ENCODE results near the gene FEM1B. TPM values are rescaled to one million over a fixed set of nuclear protein-coding genes. Genes with fewer than 3 reads are reported as not detected.

The FEM1B gene
- total RNA-seq, 2 donors from 2014 or later = 40.3 to 43.7 TPM

DNA sequence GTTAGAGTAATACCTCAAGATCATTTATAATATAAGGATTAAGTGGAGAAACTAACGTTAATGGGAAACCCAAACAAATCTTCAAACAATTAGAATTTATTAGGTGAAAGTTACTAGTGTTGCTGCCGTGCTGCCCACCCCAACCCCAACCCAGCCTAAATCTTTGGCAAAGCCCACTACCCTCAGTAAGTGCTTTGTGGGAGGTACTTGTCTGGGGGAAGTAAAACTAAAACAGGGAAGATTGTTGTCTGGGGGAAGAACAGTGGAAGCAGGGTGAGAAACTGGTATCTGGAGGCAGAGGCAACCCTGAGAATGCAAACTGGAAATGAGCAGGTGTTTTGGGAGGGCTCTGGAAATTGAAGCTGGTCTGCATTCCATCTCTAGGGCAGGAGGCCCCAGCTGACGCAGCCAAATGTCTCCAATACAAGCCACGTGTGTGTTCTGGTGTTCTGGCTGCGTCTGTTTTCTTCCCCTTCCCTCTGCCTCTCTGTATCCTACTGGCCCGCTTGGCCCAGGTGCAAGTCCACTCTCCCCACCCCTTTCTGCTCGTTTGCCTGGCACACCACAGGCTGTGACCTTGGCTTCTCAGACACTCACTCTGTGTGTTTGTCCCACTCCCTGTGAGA, 32.7 kb downstream of the FEM1B start:
- Mint-ChIP-seq H3K9me3 (no peaks in the 10 kb centered on the region), H3K27ac (no peak overlapping the region), H3K36me3 (no peaks in the 10 kb centered on the region)
- ATAC-seq = no peak
- peak in 1 of 2 donors; percentile 20 for DNase-seq (ENCODE audit: low spot score in 2 of 2)

GRCh38 chr15:68310804-68311463, 33.4 kb downstream of the FEM1B start:
- DNase-seq (ENCODE audit: low spot score in 2 of 2) (peak in 1 of 2 donors; percentile 42), ATAC-seq (no peak)
- H3K27ac Mint-ChIP-seq = no peak overlapping the region

DNA sequence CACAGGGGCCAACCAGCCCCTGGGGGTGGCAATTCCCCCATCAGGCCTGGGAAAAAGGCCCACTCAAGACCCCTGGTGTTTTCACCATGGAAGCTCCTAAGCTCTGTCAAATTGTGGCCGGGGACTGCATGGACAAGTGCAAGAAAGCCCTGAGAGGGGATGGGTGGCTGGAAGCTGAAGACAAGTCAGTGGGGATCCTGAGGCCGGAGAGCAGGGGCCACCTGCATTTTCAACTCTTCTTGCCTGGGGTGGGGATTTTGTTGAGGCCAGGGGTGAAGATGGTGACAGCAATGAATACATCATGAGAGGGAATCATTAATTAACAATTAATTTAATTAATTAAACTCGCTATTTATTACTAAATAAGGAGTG, 33.9 kb downstream of the FEM1B start:
- Mint-ChIP-seq H3K27ac (no peak overlapping the region), H3K9me3 (no peaks in the 10 kb centered on the region), H3K36me3 (no peaks in the 10 kb centered on the region)
- DNase-seq (ENCODE audit: low spot score in 2 of 2) (no peak), ATAC-seq (no peak)

More at GRCh38 chr15:68310804-68311463, 33.4 kb downstream of the FEM1B start:
- no peaks in the 10 kb centered on the region for H3K9me3 Mint-ChIP-seq
- H3K36me3 Mint-ChIP-seq = no peaks in the 10 kb centered on the region

GRCh38 chr15:68311859-68312557, 34.5 kb downstream of the FEM1B start:
- H3K9me3 Mint-ChIP-seq = no peaks in the 10 kb centered on the region
- no peak overlapping the region for H3K27ac Mint-ChIP-seq
- no peaks in the 10 kb centered on the region for H3K36me3 Mint-ChIP-seq
- DNase-seq (ENCODE audit: low spot score in 2 of 2) = peak in 1 of 2 donors; percentile 41
- ATAC-seq = no peak

- DNase-seq (ENCODE audit: low spot score in 2 of 2) (peak in 1 of 2 donors; percentile 33), ATAC-seq (no peak)
- no peaks in the 10 kb centered on the region for H3K9me3 Mint-ChIP-seq
- no peak overlapping the region for H3K27ac Mint-ChIP-seq
- H3K36me3 Mint-ChIP-seq = no peaks in the 10 kb centered on the region
Observed at GRCh38 chr15:68312701-68313204, 35.2 kb downstream of the FEM1B start.

DNA sequence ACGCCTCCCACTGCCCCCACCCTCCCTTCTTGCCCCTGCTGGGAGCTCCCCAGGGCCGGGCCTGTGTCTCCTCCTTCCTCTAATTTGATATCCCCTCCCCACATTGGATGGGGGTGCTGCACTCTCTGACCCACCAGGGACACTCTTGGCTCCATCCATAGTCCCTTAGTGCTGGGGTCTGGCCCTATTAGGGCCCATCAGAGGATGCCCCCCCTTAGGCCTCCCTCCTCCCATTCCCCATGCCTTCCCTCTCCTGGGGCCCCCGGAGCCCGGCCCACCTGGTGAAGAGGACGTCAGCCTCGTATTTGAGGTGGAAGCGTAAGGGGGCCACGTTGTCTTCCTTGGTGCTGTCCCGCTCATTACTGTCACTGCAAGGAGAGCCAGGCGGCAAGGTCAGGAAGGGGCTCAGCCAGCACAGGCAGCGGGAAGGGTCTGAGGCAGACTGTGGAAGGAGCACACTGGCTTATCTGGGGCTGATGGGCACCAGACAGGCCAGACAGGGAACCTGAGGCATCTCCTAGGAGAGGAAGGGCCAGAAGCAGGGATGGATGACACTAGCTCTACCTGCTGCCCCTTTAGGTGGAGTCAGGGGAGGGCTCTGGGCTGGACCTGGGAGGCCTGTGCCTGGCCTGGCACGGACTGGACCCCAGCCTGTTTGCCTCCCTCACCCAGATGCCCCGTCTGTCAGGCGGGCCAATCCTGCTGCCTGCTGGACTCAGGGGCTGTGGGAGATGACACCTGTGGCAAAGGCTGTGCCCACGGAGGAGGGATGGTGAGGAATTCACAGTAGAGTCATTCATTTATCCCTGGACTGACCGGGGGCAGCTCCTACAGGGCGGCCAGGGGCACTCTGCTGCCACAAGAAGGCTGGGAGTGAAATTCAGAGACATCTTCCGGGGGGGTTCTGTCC, 36.2 kb downstream of the FEM1B start:
- Mint-ChIP-seq H3K27ac (peak overlapping the region; percentile 69 to 79), H3K36me3 (no peaks in the 10 kb centered on the region), H3K9me3 (no peaks in the 10 kb centered on the region)
- DNase-seq (ENCODE audit: low spot score in 2 of 2) (peak in 1 of 2 donors; percentile 39), ATAC-seq (no peak)

GRCh38 chr15:68314563-68314962, 37.0 kb downstream of the FEM1B start:
- ATAC-seq (no peak), DNase-seq (ENCODE audit: low spot score in 2 of 2) (peak in 1 of 2 donors; percentile 35)
- Mint-ChIP-seq H3K27ac (peak overlapping the region; percentile 56 to 69), H3K9me3 (no peaks in the 10 kb centered on the region), H3K36me3 (no peaks in the 10 kb centered on the region)

DNA sequence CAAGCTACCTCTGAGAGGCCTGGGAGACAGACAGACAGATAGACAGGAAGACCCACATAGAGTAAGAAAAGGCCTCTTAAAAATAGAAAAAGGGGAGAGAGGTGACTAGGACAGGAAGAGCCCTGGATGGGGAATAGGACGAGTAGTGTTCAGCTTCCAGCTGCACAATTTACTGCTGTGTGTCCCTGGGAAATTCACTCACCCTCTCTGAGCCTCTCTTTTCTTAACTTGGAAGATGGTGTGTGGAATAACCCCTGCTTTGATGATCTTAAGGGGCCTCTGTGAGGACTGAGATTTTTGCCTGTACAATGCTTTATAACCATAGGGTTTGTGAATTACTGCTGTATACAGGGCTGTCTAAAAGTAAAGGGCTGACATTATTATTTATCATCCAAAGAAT, 37.5 kb downstream of the FEM1B start:
- peak overlapping the region in 1 of 2 donors; percentile 69 for H3K27ac Mint-ChIP-seq
- H3K9me3 Mint-ChIP-seq = no peaks in the 10 kb centered on the region
- no peaks in the 10 kb centered on the region for H3K36me3 Mint-ChIP-seq
- DNase-seq (ENCODE audit: low spot score in 2 of 2) (peak in 1 of 2 donors; percentile 0), ATAC-seq (no peak)

DNA sequence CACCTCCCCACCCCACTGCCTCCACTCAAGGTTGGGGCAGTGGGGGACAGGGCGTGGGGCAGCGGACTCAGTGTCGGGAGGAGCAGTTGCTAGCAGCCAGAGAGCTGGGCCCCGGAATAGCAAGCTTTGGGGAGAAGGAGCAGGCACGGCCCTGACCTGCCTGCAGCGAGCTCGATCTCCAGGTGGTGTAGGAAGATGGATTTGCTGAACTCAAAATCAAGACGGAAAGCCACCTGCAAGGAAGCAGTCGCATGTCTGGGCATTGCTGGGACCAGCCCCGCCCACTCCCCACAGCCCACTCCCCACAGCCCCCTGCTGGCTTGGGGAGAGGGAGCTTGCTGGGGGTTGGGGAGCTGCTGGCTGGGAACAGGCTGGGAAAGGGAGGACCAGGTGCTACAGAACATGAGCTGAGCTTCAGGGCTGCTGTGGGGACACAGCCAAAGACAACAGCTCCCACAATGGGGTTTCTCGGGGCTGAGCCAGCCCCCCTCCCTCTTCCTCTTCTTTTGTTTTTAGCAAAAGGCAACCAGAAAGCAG, 38.0 kb downstream of the FEM1B start:
- Mint-ChIP-seq H3K36me3 (no peaks in the 10 kb centered on the region), H3K9me3 (no peaks in the 10 kb centered on the region), H3K27ac (peak overlapping the region in 1 of 2 donors; percentile 16)
- DNase-seq (ENCODE audit: low spot score in 2 of 2) (peak in 1 of 2 donors; percentile 31), ATAC-seq (no peak)

GRCh38 chr15:68316061-68316804, 38.7 kb downstream of the FEM1B start:
- H3K9me3 Mint-ChIP-seq = no peaks in the 10 kb centered on the region
- peak overlapping the region in 1 of 2 donors; percentile 16 for H3K27ac Mint-ChIP-seq
- ATAC-seq (no peak), DNase-seq (ENCODE audit: low spot score in 2 of 2) (peak in 1 of 2 donors; percentile 26)
- H3K36me3 Mint-ChIP-seq = no peaks in the 10 kb centered on the region

DNA sequence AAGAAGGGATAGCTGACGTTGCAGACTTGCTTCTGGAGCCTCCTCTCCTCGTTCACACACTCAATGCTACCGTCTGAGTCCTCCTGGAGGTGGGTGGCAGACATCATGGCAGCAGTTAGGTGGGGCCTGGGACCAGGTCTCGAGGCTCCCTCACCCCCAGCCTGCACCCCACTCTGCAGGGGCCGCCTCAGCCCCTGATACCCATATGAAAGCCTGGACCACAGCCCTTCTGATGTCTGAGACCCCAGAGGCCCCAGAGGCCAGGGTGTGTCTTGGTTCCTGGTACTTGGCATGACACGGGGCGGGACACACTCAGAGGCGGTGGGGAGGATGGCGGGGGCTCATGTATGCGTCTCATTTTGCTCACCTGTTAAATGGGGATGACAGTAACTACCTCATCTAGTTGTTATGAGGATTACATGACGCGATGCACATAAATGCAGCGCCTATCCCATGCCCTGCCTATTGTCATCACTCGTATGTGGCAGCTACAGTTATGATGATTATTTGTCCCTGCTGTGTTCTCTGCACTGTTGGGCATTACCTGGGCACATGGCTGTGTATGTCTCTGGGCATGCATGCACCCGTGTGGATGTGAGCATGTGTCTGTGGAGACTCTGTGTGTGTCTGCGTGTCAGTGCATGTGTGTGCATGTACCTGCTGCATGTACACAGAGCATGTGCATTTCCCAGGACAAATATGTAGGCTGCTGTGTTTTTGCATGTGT, 39.9 kb downstream of the FEM1B start:
- no peaks in the 10 kb centered on the region for H3K9me3 Mint-ChIP-seq
- no peak overlapping the region for H3K27ac Mint-ChIP-seq
- ATAC-seq (no peak), DNase-seq (ENCODE audit: low spot score in 2 of 2) (no peak)
- H3K36me3 Mint-ChIP-seq = no peaks in the 10 kb centered on the region

DNA sequence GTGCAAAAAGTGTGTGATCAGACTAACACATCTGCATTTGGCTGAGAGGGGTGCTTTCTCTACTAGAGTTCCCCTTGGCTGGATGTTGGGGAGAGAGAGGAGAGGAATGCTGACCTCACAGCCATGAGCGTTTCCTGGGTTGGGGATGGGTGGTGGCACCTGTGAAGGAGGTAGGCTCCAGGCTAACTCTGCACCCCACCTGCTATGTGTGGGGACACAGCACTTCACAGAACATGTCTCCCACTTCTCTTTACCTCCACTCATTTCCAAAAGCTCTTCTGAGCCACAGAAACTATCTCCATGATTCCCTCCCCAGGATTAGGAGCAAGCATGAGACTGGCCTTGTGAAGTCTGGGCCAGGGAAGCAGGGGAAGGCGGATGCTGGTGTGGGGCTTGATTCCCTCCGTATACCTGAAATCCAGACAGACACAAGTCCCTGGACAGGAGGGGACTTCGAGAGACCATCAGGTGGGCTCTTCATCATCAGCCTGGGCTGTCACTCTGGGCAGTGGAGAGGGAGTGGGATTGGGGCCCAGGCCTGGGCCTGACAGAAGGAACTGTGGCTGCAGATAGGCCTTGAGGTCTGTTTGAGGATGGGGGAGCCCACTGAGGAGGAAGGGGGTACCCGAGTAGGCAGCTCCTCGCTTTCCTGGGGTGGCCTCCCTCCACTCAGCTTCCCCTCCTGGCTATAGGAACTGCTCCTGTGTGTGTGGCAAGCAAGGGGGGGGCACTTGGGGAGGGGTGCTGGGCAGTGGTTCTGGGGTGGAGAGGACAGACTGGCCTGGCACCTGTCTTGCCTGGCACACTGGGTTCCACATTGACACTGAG, 40.7 kb downstream of the FEM1B start:
- Mint-ChIP-seq H3K9me3 (no peaks in the 10 kb centered on the region), H3K27ac (no peak overlapping the region), H3K36me3 (no peaks in the 10 kb centered on the region)
- no peak for ATAC-seq
- no peak for DNase-seq (ENCODE audit: low spot score in 2 of 2)

DNA sequence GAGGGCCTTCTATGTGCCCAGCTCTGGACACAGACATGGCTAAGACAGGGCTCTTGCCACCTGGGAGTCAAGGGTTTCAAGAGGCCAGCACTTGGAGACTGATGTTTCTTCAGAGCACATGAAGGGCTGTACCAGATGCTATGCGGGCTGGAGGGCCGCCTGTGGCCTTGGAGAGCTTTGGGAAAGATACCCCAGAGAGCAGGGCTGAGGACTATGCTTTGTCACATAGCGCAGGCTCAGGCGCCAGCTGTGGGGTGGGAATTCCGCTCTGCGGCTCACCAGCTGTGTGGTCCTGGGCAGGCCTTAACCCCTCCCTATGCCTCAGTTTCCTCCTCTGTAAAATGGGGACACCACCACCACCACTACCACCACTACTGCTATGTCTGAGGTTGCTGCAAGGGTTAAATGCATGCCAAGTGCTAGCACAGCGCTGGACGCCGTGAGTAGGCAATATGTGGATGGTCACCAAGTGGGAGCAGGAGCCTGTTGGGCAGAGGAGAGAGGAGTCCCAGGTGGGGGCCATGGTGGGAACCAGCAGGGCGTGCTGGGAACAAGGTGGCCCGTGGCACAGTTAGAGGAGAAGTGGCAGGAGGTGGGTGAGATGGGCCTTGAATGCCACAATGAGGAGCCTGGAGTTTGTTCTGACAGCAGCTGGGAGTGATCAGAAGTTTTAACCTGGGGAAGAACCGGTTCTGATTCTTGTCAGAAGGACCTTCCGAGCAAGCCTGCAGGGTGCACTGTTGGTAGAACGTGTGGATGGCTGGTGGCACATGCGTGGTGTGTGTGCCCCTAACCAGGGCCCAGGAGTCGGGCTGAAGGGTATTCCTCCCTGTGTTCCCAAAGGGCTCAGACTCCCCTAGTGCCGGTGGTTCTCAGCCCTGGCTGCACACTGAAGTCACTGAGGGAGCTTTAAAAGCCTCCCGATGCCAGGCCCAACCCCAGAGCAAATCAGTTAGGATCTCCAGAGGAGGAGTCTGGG, 41.7 kb downstream of the FEM1B start:
- H3K36me3 Mint-ChIP-seq = no peaks in the 10 kb centered on the region
- ATAC-seq (no peak), DNase-seq (ENCODE audit: low spot score in 2 of 2) (no peak)
- H3K9me3 Mint-ChIP-seq = no peaks in the 10 kb centered on the region
- H3K27ac Mint-ChIP-seq = no peak overlapping the region

Measured in activated naive CD4-positive, alpha-beta T cell treated with anti-CD3 and anti-CD28 coated beads, Interleukin-2, amount 50 U/mL, for 72 hours (primary cell).